Testis (tissue), 2 donors: Measurements from ENCODE around the gene RCCD1.

Experiments
- POLR2A ChIP-seq: fragments of 450-650 bp; IDR thresholded peaks from one replicate; pipeline ENCODE4 v1.6.1; 2017; ENCODE audit warnings: antibody characterized with exemption, mild to moderate bottlenecking, moderate library complexity
- TF ChIP-seq, protein P1 (sequence below), 3 experiments: fragments of 450-650 bp in 2 of 3; fragments of 200-600 bp in 1 of 3; sonication (generic) in 1 of 3; IDR thresholded peaks; one replicate each; pipeline ENCODE4 v1.5.1; 2016 to 2019; ENCODE audit warnings: antibody characterized with exemption in 3 of 3, mild to moderate bottlenecking in 2 of 3, moderate library complexity in 1 of 3

DNA sequence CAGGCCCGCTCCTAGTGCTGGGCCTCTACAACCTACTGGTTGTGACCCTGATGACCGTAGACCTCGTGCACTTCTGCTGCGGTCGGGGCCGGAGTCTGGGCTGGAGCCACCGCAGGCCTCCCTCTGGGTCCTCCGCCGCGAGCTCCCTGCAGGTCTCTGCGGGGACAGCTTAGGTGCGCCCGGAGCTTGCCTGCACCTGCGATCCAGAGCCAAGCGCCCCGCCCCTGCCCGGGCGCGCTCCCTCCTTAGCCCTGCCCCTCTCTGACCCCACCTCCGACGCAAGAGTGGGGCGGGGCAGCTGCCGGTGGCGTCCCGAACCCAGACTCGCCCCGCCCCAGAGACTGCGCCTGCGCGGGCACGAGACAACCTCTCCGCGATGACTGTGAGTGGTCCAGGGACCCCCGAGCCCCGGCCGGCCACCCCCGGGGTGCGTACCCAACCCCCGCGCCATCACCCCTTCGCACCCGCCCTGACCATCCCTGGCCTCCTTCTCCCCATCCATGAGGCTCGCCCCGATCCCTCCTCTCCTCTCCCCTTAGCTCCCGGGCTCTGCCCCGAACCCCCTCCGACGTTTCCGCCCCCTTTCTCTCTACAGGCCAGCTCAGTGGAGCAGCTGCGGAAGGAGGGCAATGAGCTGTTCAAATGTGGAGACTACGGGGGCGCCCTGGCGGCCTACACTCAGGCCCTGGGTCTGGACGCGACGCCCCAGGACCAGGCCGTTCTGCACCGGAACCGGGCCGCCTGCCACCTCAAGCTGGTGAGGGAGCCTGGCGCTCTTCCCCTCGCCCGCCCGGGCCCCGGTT lies 19.5 kb upstream of the RCCD1 start, which contains the start of gene UNC45A:
- TF ChIP-seq, protein P1, sequence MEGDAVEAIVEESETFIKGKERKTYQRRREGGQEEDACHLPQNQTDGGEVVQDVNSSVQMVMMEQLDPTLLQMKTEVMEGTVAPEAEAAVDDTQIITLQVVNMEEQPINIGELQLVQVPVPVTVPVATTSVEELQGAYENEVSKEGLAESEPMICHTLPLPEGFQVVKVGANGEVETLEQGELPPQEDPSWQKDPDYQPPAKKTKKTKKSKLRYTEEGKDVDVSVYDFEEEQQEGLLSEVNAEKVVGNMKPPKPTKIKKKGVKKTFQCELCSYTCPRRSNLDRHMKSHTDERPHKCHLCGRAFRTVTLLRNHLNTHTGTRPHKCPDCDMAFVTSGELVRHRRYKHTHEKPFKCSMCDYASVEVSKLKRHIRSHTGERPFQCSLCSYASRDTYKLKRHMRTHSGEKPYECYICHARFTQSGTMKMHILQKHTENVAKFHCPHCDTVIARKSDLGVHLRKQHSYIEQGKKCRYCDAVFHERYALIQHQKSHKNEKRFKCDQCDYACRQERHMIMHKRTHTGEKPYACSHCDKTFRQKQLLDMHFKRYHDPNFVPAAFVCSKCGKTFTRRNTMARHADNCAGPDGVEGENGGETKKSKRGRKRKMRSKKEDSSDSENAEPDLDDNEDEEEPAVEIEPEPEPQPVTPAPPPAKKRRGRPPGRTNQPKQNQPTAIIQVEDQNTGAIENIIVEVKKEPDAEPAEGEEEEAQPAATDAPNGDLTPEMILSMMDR (IDR thresholded peaks at IDR 0.05), result no peak
- TF ChIP-seq POLR2A, result no peak
